K562 (cell line): ENCODE results near the gene CYP2C9. TPM values are rescaled to one million over a fixed set of nuclear protein-coding genes. Genes with fewer than 3 reads are reported as not detected.

Source experiments
- ATAC-seq: fragments of 200-7000 bp; cut with Tn5 transposase; 3 replicates; pipeline ENCODE4 v1.9.1; 2020; ENCODE audit warnings: moderate library complexity
- BruUV-seq: library from RNA; stranded (reverse); fragments of 400-500 nt; replicated peaks from 2 replicates; lab custom pipeline; 2021; lab: Mats Ljungman, UMichigan
- CTCF ChIA-PET: fragments of 300-600 bp; formaldehyde crosslinking; extraction: SDS; loops from one replicate; lab custom pipeline; 2021; ENCODE audit warnings: low intra/inter-chr PET ratio; lab: Yijun Ruan, JAX
- POLR2A ChIA-PET: fragments of 300-600, 350-650 bp; sonication (Branson Sonifier 250); formaldehyde crosslinking; extraction: SDS; loops from one replicate; lab custom pipeline; 2021; ENCODE audit warnings: antibody characterized with exemption, inconsistent platforms; lab: Yijun Ruan, JAX
- DNase-seq, 4 experiments: peaks; one replicate each; pipeline versions ENCODE4 v3.0.0 to v3.0.0-alpha.2; 2011 to 2018; ENCODE audit warnings: low spot score in 3 of 4, mixed read lengths in 3 of 4; ENCODE audit errors: extremely low read depth in 1 of 4
- FAIRE-seq: peaks from 2 replicates; lab custom pipeline; 2011; peaks lifted over from hg19 to GRCh38; lab: Jason Lieb, UNC
- H2AFZ ChIP-seq: 2 replicates; pipeline ENCODE4 v1.6.0; 2011; ENCODE audit warnings: low read depth, low read length, control low read depth, inconsistent platforms
- H3K27ac ChIP-seq: fragments of 200-600 bp; 3 replicates; pipeline ENCODE4 v1.8.0; 2011; ENCODE audit warnings: low read depth, mild to moderate bottlenecking, control low read depth, inconsistent platforms, low read length, moderate library complexity, mixed read lengths; ENCODE audit errors: extremely low read depth
- H3K27me3 ChIP-seq, 2 experiments: fragments of 300-600 bp in 1 of 2; 2 replicates in 1 of 2; 3 replicates in 1 of 2; pipeline versions ENCODE4 v1.6.0 to v1.8.0; 2011; ENCODE audit warnings: inconsistent platforms in 2 of 2, low read length in 2 of 2, mild to moderate bottlenecking in 1 of 2, mixed read lengths in 1 of 2, moderate library complexity in 1 of 2; ENCODE audit not compliant: control insufficient read depth in 2 of 2, insufficient read depth in 2 of 2
- H3K36me3 ChIP-seq: fragments of 300-600 bp; 3 replicates; pipeline ENCODE4 v1.8.0; 2011; ENCODE audit warnings: mild to moderate bottlenecking, low read length, inconsistent platforms; ENCODE audit not compliant: control insufficient read depth, insufficient read depth
- H3K4me1 ChIP-seq, 2 experiments: fragments of 200-600 bp in 1 of 2; replicated peaks in 1 of 2; 2 replicates in 1 of 2; 3 replicates in 1 of 2; pipeline versions ENCODE4 v1.5.1 to v1.8.0; 2011; ENCODE audit warnings: inconsistent platforms in 2 of 2, low read length in 2 of 2, mild to moderate bottlenecking in 1 of 2, mixed read lengths in 1 of 2, moderate library complexity in 1 of 2; ENCODE audit not compliant: control insufficient read depth in 2 of 2, insufficient read depth in 2 of 2
- H3K4me2 ChIP-seq: 2 replicates; pipeline ENCODE4 v1.6.1; 2011; ENCODE audit warnings: low read length, control low read depth, inconsistent platforms, mixed read lengths; ENCODE audit not compliant: insufficient read depth
- H3K4me3 ChIP-seq: fragments of 200-600 bp; sonication (generic), shearing (Covaris generic); 2 replicates; pipeline ENCODE4 v1.5.1; 2016; ENCODE audit warnings: control low read depth, inconsistent platforms
- H3K79me2 ChIP-seq: fragments of 200-600 bp; 3 replicates; pipeline ENCODE4 v1.8.0; 2011; ENCODE audit warnings: low read length, inconsistent platforms; ENCODE audit not compliant: control insufficient read depth, insufficient read depth
- H3K9ac ChIP-seq, 2 experiments: 2 replicates each; pipeline versions ENCODE4 v1.6.0 to v1.6.1; 2011; ENCODE audit warnings: low read depth in 2 of 2, low read length in 2 of 2, control low read depth in 1 of 2, inconsistent platforms in 1 of 2, mild to moderate bottlenecking in 1 of 2, mixed read lengths in 1 of 2; ENCODE audit not compliant: insufficient read depth in 1 of 2
- H3K9me1 ChIP-seq: one replicate; pipeline ENCODE4 v1.6.0; 2011; ENCODE audit warnings: inconsistent platforms, mild to moderate bottlenecking, low read length, moderate library complexity; ENCODE audit not compliant: control insufficient read depth, insufficient read depth
- H3K9me3 ChIP-seq: replicated peaks from 2 replicates; pipeline ENCODE4 v1.5.1; 2011; ENCODE audit warnings: low read depth, low read length, inconsistent platforms; ENCODE audit not compliant: control insufficient read depth, insufficient read depth
- H4K20me1 ChIP-seq: replicated peaks from 2 replicates; pipeline ENCODE4 v1.6.1; 2011; ENCODE audit warnings: low read length, inconsistent platforms, mixed read lengths; ENCODE audit not compliant: control insufficient read depth, insufficient read depth
- CC2D1A ChIP-seq: fragments of 450-650 bp; IDR thresholded peaks from 2 replicates; pipeline ENCODE4 v1.6.1; 2017; ENCODE audit warnings: mild to moderate bottlenecking
- DIDO1 ChIP-seq: fragments of 450-650 bp; IDR thresholded peaks from 2 replicates; pipeline ENCODE4 v1.6.1; 2016; ENCODE audit warnings: low read depth, missing biosample characterization, missing genetic modification characterization
- EHMT2 ChIP-seq: fragments of 450-650 bp; IDR thresholded peaks from 2 replicates; pipeline ENCODE4 v1.6.1; 2018; ENCODE audit warnings: antibody characterized with exemption
- FOXP1 ChIP-seq: sonication (generic); formaldehyde crosslinking; IDR thresholded peaks from 2 replicates; pipeline ENCODE4 v1.8.0; 2022; ENCODE audit warnings: mild to moderate bottlenecking, missing genetic modification reagents
- PHF21A ChIP-seq: fragments of 450-650 bp; IDR thresholded peaks from 2 replicates; pipeline ENCODE4 v1.6.1; 2017; ENCODE audit warnings: low read depth, borderline replicate concordance
- PML ChIP-seq: IDR thresholded peaks from 2 replicates; pipeline ENCODE4 v1.6.1; 2012; ENCODE audit warnings: low read length, inconsistent platforms
- POLR3A ChIP-seq: IDR thresholded peaks from 2 replicates; pipeline ENCODE4 v1.6.1; 2011; ENCODE audit warnings: borderline replicate concordance, mild to moderate bottlenecking, moderate library complexity; ENCODE audit not compliant: insufficient read length, insufficient read depth; ENCODE audit errors: extremely low read depth
- RBM39 ChIP-seq: fragments of 200-400 bp; formaldehyde crosslinking; optimal IDR thresholded peaks from 2 replicates; pipeline ENCODE3; 2018; ENCODE audit warnings: low read depth, low read length
- TCF7 ChIP-seq: sonication (generic); IDR thresholded peaks from 2 replicates; pipeline ENCODE4 v1.6.1; 2016; ENCODE audit warnings: antibody characterized with exemption, borderline replicate concordance
- ZBTB8A ChIP-seq: fragments of 450-650 bp; IDR thresholded peaks from 2 replicates; pipeline ENCODE4 v1.6.1; 2018; ENCODE audit warnings: mild to moderate bottlenecking, moderate library complexity; ENCODE audit not compliant: partially characterized antibody
- ZNF212 ChIP-seq: fragments of 450-650 bp; formaldehyde crosslinking; IDR thresholded peaks from 2 replicates; pipeline ENCODE4 v1.4.0; 2020; ENCODE audit warnings: mild to moderate bottlenecking
- ZNF232 ChIP-seq: sonication (generic); formaldehyde crosslinking; IDR thresholded peaks from 2 replicates; pipeline ENCODE4 v1.8.0; 2022; ENCODE audit warnings: mild to moderate bottlenecking, missing genetic modification reagents
- ZNF57 ChIP-seq: fragments of 450-650 bp; formaldehyde crosslinking; IDR thresholded peaks from 2 replicates; pipeline ENCODE4 v1.4.0; 2020; ENCODE audit warnings: mild to moderate bottlenecking, moderate library complexity
- ZNF583 ChIP-seq: fragments of 250-450 bp; sonication (Bioruptor Pico); IDR thresholded peaks from 2 replicates; pipeline ENCODE4 v1.4.0; 2020
- ZNF76 ChIP-seq: fragments of 250-450 bp; sonication (Bioruptor Pico); IDR thresholded peaks from 2 replicates; pipeline ENCODE4 v1.4.0; 2020; ENCODE audit warnings: mild to moderate bottlenecking, moderate library complexity, borderline replicate concordance
- WGBS: fragments of 100-300 bp; shearing (Covaris generic); methylation state at CpG from one replicate; pipeline ENCODE4 v1.1.6; 2016; ENCODE audit warnings: low coverage, mixed read lengths; ENCODE audit not compliant: insufficient coverage; ENCODE audit errors: missing lambda C conversion rate; 5-methylcytosine and 5-hydroxymethylcytosine counted together
- in situ Hi-C: fragments of 300-500 bp; cut with MboI; formaldehyde crosslinking; loops from 4 replicates; pipeline ENCODE4 v1.15.0; 2018; ENCODE audit warnings: inconsistent platforms, mixed read lengths
- intact Hi-C: fragments of 100-400 bp; cut with micrococcal nuclease; formaldehyde crosslinking; loops from 2 replicates; pipeline ENCODE4 v1.14.2; 2022
- polyA plus RNA-seq, 8 experiments: library from polyadenylated mRNA; depleted of rRNA in 4 of 8; stranded (reverse) in 5 of 8; unstranded in 3 of 8; fragments of >200 nt; fragmentation: Nextera tagmentation in 2 of 8; fragmentation: Illumina TruSeq in 1 of 8; extraction: Ambion mirVana in 2 of 8; extraction: Trizol in 1 of 8; gene quantifications; 2 replicates each; pipeline versions ENCODE4 v1.2.1 to v1.2.3, GENCODE V29; 2011 to 2014; ENCODE audit warnings: inconsistent platforms in 1 of 8, missing spikeins in 1 of 8
- total RNA-seq, 7 experiments: library from RNA; depleted of rRNA in 6 of 7; stranded (reverse); fragments of >200 nt in 6 of 7; fragmentation: Illumina TruSeq in 2 of 7; extraction: Trizol in 2 of 7; gene quantifications; 2 replicates each; pipeline versions ENCODE4 v1.2.1 to v1.2.3, GENCODE V29; 2011 to 2021; ENCODE audit warnings: low replicate concordance in 1 of 7
- TF ChIP-seq, protein P1 (sequence below): fragments of 450-650 bp; IDR thresholded peaks from 2 replicates; pipeline ENCODE4 v1.6.1; 2017; ENCODE audit warnings: antibody characterized with exemption, mild to moderate bottlenecking
- TF ChIP-seq, protein P2 (sequence below): fragments of 250-450 bp; sonication (Bioruptor Pico); IDR thresholded peaks from 2 replicates; pipeline ENCODE4 v1.4.0; 2020

The CYP2C9 gene
- total and polyA plus RNA-seq, 9 of the 15 experiments (the other 6 are each of a cell fraction or from before 2014, with no cell fraction given), result 0.22 TPM; not detected in 8

DNA sequence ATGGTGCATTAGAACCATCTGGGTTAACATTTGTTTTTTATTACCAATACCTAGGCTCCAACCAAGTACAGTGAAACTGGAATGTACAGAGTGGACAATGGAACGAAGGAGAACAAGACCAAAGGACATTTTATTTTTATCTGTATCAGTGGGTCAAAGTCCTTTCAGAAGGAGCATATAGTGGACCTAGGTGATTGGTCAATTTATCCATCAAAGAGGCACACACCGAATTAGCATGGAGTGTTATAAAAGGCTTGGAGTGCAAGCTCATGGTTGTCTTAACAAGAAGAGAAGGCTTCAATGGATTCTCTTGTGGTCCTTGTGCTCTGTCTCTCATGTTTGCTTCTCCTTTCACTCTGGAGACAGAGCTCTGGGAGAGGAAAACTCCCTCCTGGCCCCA lies at the start of gene CYP2C9 (continued):
- no peak for TF ChIP-seq RBM39
- no peak for TF ChIP-seq DIDO1 (tag)
- no peak for TF ChIP-seq ZNF212
- TF ChIP-seq, protein P1, sequence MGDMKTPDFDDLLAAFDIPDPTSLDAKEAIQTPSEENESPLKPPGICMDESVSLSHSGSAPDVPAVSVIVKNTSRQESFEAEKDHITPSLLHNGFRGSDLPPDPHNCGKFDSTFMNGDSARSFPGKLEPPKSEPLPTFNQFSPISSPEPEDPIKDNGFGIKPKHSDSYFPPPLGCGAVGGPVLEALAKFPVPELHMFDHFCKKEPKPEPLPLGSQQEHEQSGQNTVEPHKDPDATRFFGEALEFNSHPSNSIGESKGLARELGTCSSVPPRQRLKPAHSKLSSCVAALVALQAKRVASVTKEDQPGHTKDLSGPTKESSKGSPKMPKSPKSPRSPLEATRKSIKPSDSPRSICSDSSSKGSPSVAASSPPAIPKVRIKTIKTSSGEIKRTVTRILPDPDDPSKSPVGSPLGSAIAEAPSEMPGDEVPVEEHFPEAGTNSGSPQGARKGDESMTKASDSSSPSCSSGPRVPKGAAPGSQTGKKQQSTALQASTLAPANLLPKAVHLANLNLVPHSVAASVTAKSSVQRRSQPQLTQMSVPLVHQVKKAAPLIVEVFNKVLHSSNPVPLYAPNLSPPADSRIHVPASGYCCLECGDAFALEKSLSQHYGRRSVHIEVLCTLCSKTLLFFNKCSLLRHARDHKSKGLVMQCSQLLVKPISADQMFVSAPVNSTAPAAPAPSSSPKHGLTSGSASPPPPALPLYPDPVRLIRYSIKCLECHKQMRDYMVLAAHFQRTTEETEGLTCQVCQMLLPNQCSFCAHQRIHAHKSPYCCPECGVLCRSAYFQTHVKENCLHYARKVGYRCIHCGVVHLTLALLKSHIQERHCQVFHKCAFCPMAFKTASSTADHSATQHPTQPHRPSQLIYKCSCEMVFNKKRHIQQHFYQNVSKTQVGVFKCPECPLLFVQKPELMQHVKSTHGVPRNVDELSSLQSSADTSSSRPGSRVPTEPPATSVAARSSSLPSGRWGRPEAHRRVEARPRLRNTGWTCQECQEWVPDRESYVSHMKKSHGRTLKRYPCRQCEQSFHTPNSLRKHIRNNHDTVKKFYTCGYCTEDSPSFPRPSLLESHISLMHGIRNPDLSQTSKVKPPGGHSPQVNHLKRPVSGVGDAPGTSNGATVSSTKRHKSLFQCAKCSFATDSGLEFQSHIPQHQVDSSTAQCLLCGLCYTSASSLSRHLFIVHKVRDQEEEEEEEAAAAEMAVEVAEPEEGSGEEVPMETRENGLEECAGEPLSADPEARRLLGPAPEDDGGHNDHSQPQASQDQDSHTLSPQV, result no peak
- TF ChIP-seq, all 486 proteins: peak for 0

DNA sequence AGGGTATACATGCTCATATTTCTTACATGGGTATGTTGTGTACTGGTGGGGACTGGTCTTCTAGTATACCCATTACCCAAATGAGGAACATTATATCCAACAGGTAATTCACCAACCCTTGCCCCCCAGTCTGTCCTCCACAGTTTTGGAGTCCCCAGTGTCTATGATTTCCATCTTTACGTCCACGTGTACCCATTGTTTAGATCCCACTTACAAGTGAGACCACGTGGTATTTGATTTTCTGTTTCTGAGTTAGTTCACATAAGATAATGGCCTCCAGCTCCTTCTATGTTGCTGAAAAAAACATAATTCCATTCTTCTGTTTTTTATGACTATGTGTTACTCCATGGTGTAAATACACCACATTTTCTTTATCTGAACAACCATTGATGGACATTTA lies 49.3 kb upstream of the CYP2C9 start:
- Histone ChIP-seq H3K4me2 (no peak overlapping the region), H3K79me2 (no peaks in the 10 kb centered on the region), H3K9me1 (no peaks in the 10 kb centered on the region), H3K4me1 (no peaks in the 10 kb centered on the region), H3K36me3 (no peaks in the 10 kb centered on the region), H3K9ac (no peak overlapping the region), H3K4me3 (no peak overlapping the region), H3K27ac (no peak overlapping the region), H3K27me3 (no peaks in the 10 kb centered on the region), H4K20me1 (no peaks in the 10 kb centered on the region), H3K9me3 (no peaks in the 10 kb centered on the region), H2AFZ (no peak overlapping the region)
- no TSS peak for BruUV-seq
- intact Hi-C loops, result no loop called here
- in situ Hi-C loops, result no loop called here
- ChIA-PET POLR2A (interaction anchor here (0.6 kb wide), 1 partner anchor 104 kb away, joined by 6 read pairs; no protein-coding TSS in a partner anchor), CTCF (no interaction called here)
- no peak for FAIRE-seq
- 0% methylated on average over 3 of the region's 3 CpGs for WGBS
- TF ChIP-seq ZBTB8A, result no peak
- TF ChIP-seq ZNF57 (CRISPR knock-in tag), result no peak
- TF ChIP-seq POLR3A, result no peak
- TF ChIP-seq PHF21A, result no peak
- no peak for TF ChIP-seq ZNF76 (CRISPR knock-in tag)
- no peak for TF ChIP-seq ZNF232 (CRISPR knock-in tag)
- no peak for TF ChIP-seq FOXP1 (CRISPR knock-in tag)
- no peak for TF ChIP-seq ZNF583 (CRISPR knock-in tag)
- TF ChIP-seq, protein P2, sequence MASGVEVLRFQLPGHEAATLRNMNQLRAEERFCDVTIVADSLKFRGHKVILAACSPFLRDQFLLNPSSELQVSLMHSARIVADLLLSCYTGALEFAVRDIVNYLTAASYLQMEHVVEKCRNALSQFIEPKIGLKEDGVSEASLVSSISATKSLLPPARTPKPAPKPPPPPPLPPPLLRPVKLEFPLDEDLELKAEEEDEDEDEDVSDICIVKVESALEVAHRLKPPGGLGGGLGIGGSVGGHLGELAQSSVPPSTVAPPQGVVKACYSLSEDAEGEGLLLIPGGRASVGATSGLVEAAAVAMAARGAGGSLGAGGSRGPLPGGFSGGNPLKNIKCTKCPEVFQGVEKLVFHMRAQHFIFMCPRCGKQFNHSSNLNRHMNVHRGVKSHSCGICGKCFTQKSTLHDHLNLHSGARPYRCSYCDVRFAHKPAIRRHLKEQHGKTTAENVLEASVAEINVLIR, result no peak
- no peak for TF ChIP-seq TCF7
- TF ChIP-seq EHMT2, result no peak
- TF ChIP-seq CC2D1A, result no peak
- no peak for TF ChIP-seq PML
- no peak for ATAC-seq
- DNase-seq, result no peak
